GM21786 (cell line): ENCODE results near the gene EPB41L5.
"Not testable (repeated sequence)": the region's sequence is repeated elsewhere in the genome, so short reads cannot be mapped to it uniquely, and the experiment has no call there.

Experiments
- ATAC-seq: cut with Tn5 transposase; IDR thresholded peaks from one replicate; pipeline ENCODE4 v1.9.1; 2021; ENCODE audit not compliant: unreplicated experiment

Gene EPB41L5

GRCh38 chr2:120094795-120095194, 81.9 kb downstream of the EPB41L5 start:
- ATAC-seq = no peak

GRCh38 chr2:120100627-120101026, 87.8 kb downstream of the EPB41L5 start:
- ATAC-seq = no peak

DNA sequence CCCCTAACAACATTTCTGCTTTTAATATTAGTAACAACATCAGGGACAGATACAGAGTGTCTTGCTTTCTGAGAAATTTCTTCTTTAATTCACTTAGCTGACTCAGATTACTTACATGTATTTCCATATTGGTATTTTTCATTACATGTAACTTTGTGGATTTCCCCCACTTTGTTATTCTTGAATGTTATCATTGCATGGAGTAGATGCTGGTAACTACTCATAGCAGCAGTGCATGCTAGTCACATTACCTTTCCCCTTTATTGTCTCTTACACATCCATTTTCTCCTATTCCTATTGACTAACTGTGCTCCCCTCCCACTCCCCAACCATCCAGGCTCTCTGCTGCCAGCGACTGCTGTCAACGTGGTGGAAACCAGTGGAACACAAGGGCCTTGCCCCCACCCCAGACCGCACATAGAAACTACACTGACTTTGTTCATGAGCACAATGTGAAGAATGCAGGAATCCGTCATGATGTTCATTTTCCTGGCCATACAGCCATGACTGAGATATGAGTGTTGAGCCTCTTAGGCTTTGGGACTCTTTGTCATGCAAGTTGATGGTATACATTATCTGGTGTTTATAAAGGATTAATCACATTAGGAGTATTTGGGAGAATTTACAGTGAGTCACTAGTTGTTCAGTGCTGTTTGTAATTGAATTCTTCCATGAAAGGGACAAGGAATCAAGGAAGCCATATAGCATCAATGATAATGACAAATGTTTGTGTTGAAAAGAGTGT, 91.0 kb downstream of the EPB41L5 start:
- no peak for ATAC-seq

- no peak for ATAC-seq
Measured at GRCh38 chr2:120104772-120105171, 91.9 kb downstream of the EPB41L5 start.

GRCh38 chr2:120105360-120105759, 92.5 kb downstream of the EPB41L5 start:
- peak; percentile 55 for ATAC-seq

DNA sequence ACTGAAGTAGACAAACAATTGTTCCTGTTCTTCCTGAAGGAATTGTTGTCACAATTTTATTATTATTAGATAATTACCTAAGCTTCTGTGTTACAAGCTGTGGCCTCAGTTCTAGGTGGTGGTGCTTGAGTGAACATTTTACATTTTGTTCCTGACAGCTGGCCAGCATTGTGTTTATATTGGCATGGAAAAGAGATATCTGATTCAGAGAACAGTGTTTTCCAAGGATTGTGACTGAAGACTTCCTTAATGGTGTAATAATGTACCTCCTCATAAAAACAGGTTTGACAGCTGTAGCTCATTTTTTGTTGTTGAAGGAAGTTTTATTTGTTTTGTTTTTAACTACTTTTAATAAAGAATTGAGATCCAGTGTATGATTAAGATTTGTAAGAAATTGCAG, 95.2 kb downstream of the EPB41L5 start:
- no peak for ATAC-seq

- ATAC-seq = no peak
Measured at GRCh38 chr2:120108749-120109148, 95.9 kb downstream of the EPB41L5 start.

GRCh38 chr2:120109186-120110061, 96.5 kb downstream of the EPB41L5 start:
- no peak for ATAC-seq

DNA sequence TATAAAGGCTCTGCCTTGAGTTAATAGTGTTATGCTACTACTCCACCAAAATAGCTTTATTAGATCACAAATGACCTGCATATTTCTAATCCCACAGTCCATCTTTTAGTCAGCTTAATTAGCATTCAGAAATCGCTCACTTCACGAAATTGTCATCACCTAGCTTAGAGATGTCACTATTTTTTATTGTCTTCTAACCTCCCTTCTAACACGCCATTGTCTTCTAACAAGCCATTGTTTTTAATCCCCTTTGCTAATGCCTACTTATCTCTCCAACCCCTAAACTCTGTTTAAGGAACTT, 97.1 kb downstream of the EPB41L5 start:
- ATAC-seq = no peak

DNA sequence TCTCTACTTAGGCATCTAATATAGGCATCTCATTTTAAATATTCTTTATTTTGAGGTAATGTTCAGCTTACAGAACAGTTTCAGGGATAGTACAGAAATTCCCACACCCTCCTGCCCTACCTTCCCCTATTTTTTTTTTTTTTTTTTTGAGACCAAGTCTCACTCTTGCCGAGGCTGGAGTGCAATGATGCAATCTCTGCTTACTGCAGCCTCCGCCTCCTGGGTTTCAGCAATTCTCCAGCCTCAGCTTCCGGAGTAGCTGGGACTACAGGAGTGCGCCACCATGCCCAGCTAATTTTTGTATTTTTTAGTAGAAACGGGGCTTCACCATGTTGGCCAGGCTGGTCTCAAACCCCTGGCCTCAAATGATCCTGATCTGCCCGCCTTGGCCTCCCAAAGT, 97.6 kb downstream of the EPB41L5 start:
- no peak for ATAC-seq

DNA sequence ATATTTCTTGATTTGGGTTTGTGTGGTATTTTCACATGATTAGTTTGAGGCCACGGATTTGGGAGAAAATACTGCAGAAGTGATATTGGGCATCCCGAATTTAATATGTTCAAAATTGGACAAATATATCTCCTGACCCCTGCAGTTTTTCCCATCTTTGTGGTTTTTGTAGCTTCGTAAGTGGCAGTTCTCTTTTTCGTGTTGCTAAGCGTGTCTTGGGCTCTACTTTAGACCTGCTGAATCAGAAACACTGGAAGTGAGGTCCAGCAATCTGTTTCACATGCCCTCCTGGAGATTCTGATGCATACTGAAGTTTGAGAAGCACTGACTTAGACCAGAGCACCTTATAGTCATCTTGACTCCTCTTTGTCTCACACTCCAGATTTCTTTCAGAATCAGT, 98.3 kb downstream of the EPB41L5 start:
- ATAC-seq = no peak

DNA sequence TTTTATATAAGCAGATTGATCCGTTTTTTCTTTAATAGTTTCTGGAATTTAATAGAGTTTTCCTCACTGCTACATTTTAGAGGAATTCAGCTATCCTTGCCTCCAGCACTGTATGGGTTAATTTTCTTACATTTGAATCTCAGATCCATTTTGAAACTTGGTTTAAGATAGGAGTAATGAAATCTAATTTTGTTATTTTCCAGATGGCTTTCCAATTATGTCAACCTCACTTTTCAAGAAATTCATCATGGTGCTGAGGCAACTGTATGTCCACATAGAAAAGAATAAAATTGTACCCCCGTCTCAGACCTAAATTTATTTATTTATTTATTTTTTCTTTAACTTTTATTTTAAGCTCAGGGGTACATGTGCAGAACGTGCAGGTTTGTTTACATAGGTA, 105.1 kb downstream of the EPB41L5 start:
- ATAC-seq = no peak

DNA sequence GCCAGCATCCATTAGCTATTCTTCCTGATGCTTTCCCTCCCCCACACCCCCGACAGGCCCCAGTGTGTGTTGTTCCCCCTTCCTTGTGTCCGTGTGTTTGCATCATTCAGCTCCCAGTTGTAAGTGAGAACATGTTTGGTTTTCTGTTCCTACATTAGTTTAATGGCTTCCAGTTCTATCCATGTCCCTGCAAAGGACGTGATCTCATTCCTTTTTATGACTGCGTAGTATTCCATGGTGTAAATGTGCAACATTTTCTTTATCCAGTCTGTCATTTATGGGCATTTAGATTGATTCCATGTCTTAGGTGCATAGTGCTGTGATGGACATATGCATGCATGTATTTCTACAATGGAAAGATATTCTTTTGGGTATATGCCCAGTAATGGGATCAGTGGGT, 105.6 kb downstream of the EPB41L5 start:
- ATAC-seq = no peak

- ATAC-seq = not testable (repeated sequence)
Measured at GRCh38 chr2:120121337-120121736, 108.5 kb downstream of the EPB41L5 start.

GRCh38 chr2:120123090-120123489, 110.2 kb downstream of the EPB41L5 start:
- no peak for ATAC-seq

DNA sequence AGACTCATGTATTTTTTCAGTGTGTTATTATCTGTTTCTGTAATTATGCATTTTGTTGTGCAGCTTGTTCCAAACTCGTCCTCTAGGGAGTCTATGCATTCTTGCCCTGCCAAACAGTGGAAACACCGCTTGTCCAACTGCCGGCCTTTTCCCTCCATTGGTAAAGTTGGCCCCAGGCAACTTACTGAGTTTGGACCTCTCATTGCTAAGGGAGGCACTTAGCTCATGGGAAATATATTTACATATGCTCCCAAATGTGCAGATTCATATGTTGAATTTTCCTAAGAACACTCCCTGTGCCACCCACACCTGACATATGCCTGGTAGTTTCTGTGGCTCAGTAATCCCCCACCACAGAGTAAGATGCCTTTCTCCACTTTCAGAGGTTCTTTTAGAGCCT, 112.3 kb downstream of the EPB41L5 start:
- ATAC-seq = no peak

DNA sequence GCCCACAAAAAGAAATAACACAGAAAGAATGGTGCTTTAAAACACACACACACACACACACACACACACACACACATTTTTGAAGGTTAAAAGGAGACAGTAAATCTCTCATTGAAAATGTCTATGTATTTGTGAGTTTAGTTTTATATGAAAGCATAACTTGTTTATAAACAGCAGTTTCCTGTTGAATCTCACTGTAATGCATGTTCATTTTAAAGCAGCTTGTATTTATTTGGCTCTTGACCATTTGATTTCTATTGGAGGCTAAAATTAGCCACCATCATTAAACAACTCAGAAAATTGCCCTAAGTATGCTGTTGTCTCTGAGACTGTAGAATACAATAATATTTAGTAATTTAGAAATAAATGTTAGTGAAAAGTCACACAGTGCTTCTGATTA, 115.3 kb downstream of the EPB41L5 start:
- ATAC-seq = no peak

- no peak for ATAC-seq
Measured at GRCh38 chr2:120132190-120132589, 119.3 kb downstream of the EPB41L5 start.

- no peak for ATAC-seq
Measured at GRCh38 chr2:120132691-120133090, 119.8 kb downstream of the EPB41L5 start.

GRCh38 chr2:120133572-120134244, 120.8 kb downstream of the EPB41L5 start:
- ATAC-seq = no peak

DNA sequence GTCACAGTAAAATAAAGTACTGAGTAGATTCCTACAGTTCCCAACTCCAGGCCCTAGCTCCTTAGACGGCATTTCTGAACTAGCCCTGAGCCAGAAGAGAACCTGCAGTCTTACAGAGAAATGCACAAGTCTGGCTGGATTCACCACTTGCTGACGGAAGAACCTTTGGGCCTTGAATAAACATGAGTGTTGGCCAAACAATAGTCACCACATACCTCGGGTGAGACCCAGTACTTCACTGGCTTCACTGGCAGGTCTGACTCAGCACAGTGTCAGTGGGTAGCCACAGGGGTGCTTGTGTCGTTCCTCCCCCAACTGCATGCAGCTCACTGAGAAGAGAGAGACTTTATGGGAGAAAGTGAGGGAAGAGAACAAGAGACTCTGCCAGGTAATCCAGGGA, 121.4 kb downstream of the EPB41L5 start:
- ATAC-seq = no peak

DNA sequence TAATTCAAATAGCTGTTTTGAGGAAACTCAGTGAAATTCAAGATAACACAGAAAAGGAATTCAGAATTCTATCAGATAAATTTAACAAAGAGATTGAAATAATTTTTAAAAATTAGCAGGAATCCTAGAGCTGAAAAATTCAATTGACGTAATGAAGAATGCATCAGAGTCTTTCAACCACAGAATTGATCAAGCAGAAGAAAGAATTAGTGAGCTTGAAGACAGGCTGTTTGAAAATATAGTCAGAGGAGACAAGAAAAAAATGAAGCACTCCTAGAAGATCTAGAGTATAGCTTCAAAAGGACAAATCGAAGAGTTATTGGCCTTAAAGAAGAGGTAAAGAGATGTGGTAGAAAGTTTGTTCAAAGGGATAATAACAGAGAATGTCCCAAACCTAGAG, 122.1 kb downstream of the EPB41L5 start:
- not testable (repeated sequence) for ATAC-seq
